ENCODE results near the gene ENTPD2. TPM values are rescaled to one million over a fixed set of nuclear protein-coding genes. Genes with fewer than 3 reads are reported as not detected.

The ENTPD2 gene
- total and polyA plus RNA-seq, 9 of the 15 experiments (the other 6 are each of a cell fraction or from before 2014, with no cell fraction given) = 0.04 to 0.60 (median 0.14) TPM; not detected in 4

DNA sequence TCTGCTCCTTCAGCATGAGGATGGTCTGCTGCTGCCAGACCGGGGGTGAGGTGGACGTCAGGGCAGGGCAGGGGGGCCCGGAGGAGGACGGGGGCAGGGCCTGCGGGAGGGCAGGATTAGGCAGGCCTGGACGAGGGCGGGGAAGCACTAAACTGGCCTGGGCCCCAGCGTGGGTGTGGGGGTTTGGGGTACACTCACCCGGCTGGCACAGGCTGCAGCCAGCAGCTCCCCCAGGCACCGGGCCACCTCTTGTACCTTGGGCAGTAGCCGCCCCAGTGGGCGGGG is 11.0 kb upstream of the ENTPD2 start:
- H3K4me1 ChIP-seq (replicated peaks in 1 of 2; ENCODE audit: control insufficient read depth in 2 of 2, insufficient read depth in 2 of 2, low read length in 2 of 2) = peaks cover 18 to 58% of the 10 kb centered on the region in 2 experiments; a peak in 4 of 5 replicates
- intact Hi-C loops (cut with micrococcal nuclease) (no loop called here), in situ Hi-C loops (cut with MboI) (no loop called here)
- no peak for ATAC-seq
- no TSS peak for BruUV-seq (replicated peaks)
- H3K36me3 ChIP-seq (ENCODE audit: control insufficient read depth, insufficient read depth, low read length) = peaks cover 41% of the 10 kb centered on the region; the same call in 2 of the 3 replicates
- CTCF ChIA-PET (ENCODE audit: low intra/inter-chr PET ratio) = no interaction called here
- peaks cover 8% of the 10 kb centered on the region for H3K9me1 ChIP-seq (ENCODE audit: control insufficient read depth, insufficient read depth, low read length)
- POLR2A ChIA-PET = no interaction called here
- no peak overlapping the region for H3K4me3 ChIP-seq
- DNase-seq (ENCODE audit: extremely low read depth in 1 of 4, low spot score in 3 of 4) = no peak
- TF ChIP-seq, protein P1, sequence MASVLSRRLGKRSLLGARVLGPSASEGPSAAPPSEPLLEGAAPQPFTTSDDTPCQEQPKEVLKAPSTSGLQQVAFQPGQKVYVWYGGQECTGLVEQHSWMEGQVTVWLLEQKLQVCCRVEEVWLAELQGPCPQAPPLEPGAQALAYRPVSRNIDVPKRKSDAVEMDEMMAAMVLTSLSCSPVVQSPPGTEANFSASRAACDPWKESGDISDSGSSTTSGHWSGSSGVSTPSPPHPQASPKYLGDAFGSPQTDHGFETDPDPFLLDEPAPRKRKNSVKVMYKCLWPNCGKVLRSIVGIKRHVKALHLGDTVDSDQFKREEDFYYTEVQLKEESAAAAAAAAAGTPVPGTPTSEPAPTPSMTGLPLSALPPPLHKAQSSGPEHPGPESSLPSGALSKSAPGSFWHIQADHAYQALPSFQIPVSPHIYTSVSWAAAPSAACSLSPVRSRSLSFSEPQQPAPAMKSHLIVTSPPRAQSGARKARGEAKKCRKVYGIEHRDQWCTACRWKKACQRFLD (CRISPR knock-in tag; IDR thresholded peaks at IDR 0.05) = no peak
- TF ChIP-seq, protein P2, sequence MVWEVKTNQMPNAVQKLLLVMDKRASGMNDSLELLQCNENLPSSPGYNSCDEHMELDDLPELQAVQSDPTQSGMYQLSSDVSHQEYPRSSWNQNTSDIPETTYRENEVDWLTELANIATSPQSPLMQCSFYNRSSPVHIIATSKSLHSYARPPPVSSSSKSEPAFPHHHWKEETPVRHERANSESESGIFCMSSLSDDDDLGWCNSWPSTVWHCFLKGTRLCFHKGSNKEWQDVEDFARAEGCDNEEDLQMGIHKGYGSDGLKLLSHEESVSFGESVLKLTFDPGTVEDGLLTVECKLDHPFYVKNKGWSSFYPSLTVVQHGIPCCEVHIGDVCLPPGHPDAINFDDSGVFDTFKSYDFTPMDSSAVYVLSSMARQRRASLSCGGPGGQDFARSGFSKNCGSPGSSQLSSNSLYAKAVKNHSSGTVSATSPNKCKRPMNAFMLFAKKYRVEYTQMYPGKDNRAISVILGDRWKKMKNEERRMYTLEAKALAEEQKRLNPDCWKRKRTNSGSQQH (CRISPR knock-in tag; IDR thresholded peaks at IDR 0.05) = no peak
- TF ChIP-seq CHD4 (IDR thresholded peaks at IDR 0.05; ENCODE audit: insufficient read depth, insufficient replicate concordance, low read depth, low read length, poor library complexity, severe bottlenecking) (no peak), KAT7 (CRISPR knock-in tag; IDR thresholded peaks at IDR 0.05; ENCODE audit: borderline replicate concordance) (no peak), ETV5 (CRISPR knock-in tag; IDR thresholded peaks at IDR 0.05; ENCODE audit: low read depth) (no peak), SRSF3 (IDR thresholded peaks at IDR 0.05; ENCODE audit: insufficient read depth, low read length) (no peak), ZNF668 (CRISPR knock-in tag; IDR thresholded peaks at IDR 0.05) (no peak), SMARCC2 (IDR thresholded peaks at IDR 0.05; ENCODE audit: low read depth) (no peak)
- TF ChIP-seq, protein P3, sequence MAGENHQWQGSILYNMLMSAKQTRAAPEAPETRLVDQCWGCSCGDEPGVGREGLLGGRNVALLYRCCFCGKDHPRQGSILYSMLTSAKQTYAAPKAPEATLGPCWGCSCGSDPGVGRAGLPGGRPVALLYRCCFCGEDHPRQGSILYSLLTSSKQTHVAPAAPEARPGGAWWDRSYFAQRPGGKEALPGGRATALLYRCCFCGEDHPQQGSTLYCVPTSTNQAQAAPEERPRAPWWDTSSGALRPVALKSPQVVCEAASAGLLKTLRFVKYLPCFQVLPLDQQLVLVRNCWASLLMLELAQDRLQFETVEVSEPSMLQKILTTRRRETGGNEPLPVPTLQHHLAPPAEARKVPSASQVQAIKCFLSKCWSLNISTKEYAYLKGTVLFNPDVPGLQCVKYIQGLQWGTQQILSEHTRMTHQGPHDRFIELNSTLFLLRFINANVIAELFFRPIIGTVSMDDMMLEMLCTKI (IDR thresholded peaks at IDR 0.05; ENCODE audit: partially characterized antibody) = no peak
- TF ChIP-seq, protein P4, sequence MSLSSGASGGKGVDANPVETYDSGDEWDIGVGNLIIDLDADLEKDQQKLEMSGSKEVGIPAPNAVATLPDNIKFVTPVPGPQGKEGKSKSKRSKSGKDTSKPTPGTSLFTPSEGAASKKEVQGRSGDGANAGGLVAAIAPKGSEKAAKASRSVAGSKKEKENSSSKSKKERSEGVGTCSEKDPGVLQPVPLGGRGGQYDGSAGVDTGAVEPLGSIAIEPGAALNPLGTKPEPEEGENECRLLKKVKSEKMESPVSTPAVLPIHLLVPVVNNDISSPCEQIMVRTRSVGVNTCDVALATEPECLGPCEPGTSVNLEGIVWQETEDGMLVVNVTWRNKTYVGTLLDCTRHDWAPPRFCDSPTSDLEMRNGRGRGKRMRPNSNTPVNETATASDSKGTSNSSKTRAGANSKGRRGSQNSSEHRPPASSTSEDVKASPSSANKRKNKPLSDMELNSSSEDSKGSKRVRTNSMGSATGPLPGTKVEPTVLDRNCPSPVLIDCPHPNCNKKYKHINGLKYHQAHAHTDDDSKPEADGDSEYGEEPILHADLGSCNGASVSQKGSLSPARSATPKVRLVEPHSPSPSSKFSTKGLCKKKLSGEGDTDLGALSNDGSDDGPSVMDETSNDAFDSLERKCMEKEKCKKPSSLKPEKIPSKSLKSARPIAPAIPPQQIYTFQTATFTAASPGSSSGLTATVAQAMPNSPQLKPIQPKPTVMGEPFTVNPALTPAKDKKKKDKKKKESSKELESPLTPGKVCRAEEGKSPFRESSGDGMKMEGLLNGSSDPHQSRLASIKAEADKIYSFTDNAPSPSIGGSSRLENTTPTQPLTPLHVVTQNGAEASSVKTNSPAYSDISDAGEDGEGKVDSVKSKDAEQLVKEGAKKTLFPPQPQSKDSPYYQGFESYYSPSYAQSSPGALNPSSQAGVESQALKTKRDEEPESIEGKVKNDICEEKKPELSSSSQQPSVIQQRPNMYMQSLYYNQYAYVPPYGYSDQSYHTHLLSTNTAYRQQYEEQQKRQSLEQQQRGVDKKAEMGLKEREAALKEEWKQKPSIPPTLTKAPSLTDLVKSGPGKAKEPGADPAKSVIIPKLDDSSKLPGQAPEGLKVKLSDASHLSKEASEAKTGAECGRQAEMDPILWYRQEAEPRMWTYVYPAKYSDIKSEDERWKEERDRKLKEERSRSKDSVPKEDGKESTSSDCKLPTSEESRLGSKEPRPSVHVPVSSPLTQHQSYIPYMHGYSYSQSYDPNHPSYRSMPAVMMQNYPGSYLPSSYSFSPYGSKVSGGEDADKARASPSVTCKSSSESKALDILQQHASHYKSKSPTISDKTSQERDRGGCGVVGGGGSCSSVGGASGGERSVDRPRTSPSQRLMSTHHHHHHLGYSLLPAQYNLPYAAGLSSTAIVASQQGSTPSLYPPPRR (CRISPR knock-in tag; IDR thresholded peaks at IDR 0.05; ENCODE audit: borderline replicate concordance) = no peak
- TF ChIP-seq, protein P5, sequence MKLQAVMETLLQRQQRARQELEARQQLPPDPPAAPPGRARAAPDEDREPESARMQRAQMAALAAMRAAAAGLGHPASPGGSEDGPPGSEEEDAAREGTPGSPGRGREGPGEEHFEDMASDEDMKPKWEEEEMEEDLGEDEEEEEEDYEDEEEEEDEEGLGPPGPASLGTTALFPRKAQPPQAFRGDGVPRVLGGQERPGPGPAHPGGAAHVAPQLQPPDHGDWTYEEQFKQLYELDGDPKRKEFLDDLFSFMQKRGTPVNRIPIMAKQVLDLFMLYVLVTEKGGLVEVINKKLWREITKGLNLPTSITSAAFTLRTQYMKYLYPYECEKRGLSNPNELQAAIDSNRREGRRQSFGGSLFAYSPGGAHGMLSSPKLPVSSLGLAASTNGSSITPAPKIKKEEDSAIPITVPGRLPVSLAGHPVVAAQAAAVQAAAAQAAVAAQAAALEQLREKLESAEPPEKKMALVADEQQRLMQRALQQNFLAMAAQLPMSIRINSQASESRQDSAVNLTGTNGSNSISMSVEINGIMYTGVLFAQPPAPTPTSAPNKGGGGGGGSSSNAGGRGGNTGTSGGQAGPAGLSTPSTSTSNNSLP (IDR thresholded peaks at IDR 0.05; ENCODE audit: borderline replicate concordance, low read depth, low read length) = no peak
- peaks cover 26% of the 10 kb centered on the region for H3K79me2 ChIP-seq (ENCODE audit: control insufficient read depth, insufficient read depth, low read length)
- no peaks in the 10 kb centered on the region for H3K27me3 ChIP-seq (ENCODE audit: control insufficient read depth in 2 of 2, insufficient read depth in 2 of 2, low read length in 2 of 2)
- H3K4me2 ChIP-seq (ENCODE audit: insufficient read depth, low read length) = no peak overlapping the region
- peaks cover 22% of the 10 kb centered on the region for H4K20me1 ChIP-seq (replicated peaks; ENCODE audit: control insufficient read depth, insufficient read depth, low read length)
- no peaks in the 10 kb centered on the region for H3K9me3 ChIP-seq (replicated peaks; ENCODE audit: control insufficient read depth, insufficient read depth, low read depth, low read length)
- no peak overlapping the region; a peak in 1 of 4 replicates for H3K9ac ChIP-seq (ENCODE audit: insufficient read depth in 1 of 2, low read depth in 2 of 2, low read length in 2 of 2)
- H3K27ac ChIP-seq (ENCODE audit: extremely low read depth, low read depth, low read length) = no peak overlapping the region
- 77% methylated on average over 5 of the region's 12 CpGs for WGBS (ENCODE audit: insufficient coverage, low coverage, missing lambda C conversion rate)
- no peak overlapping the region for H2AFZ ChIP-seq (ENCODE audit: low read depth, low read length)
- FAIRE-seq = no peak

All from K562 (cell line).